ENCODE data around the gene OPN4.

- TF ChIP-seq CTCF (IDR thresholded peaks at IDR 0.05) (no peak), POLR2A (IDR thresholded peaks at IDR 0.05) (no peak)
Observed at GRCh38 chr10:86635402-86635801, 18.9 kb upstream of the OPN4 start.

Data from testis (tissue), 2 donors.